H1 (cell line): ENCODE data around the gene FAM50B. TPM values are rescaled to one million over a fixed set of nuclear protein-coding genes. Genes with fewer than 3 reads are reported as not detected.

Experiments used
- CTCF ChIA-PET: fragments of 300-600 bp; sonication (Branson Sonifier 250); formaldehyde crosslinking; loops from one replicate; lab custom pipeline; 2021; ENCODE audit not compliant: partially characterized antibody; lab: Charles Lee
- POLR2A ChIA-PET: fragments of 300-600 bp; sonication (Branson Sonifier 250); formaldehyde crosslinking; loops from one replicate; lab custom pipeline; 2021; ENCODE audit warnings: inconsistent platforms; ENCODE audit not compliant: partially characterized antibody; lab: Charles Lee
- DNase-seq, 2 experiments: peaks; one replicate each; pipeline versions ENCODE4 v3.0.0 to v3.0.0-alpha.2; 2010 to 2022; ENCODE audit warnings: low spot score in 2 of 2, low read depth in 1 of 2, mixed read lengths in 1 of 2
- FAIRE-seq: peaks from 2 replicates; lab custom pipeline; 2011; peaks lifted over from hg19 to GRCh38; lab: Jason Lieb, UNC
- H2AFZ ChIP-seq: 2 replicates; pipeline ENCODE4 v1.8.1; 2012; ENCODE audit warnings: low read length, inconsistent platforms
- H2AK5ac ChIP-seq: 2 replicates; pipeline ENCODE4 v1.6.1; 2013; ENCODE audit warnings: low read depth, low read length
- H2BK120ac ChIP-seq: replicated peaks from 2 replicates; pipeline ENCODE3; 2013; ENCODE audit warnings: low read depth, low read length, inconsistent platforms
- H2BK12ac ChIP-seq: 2 replicates; pipeline ENCODE4 v1.6.1; 2013; ENCODE audit warnings: low read depth, low read length
- H2BK15ac ChIP-seq: 2 replicates; pipeline ENCODE4 v1.6.1; 2013; ENCODE audit warnings: low read length
- H2BK20ac ChIP-seq: 2 replicates; pipeline ENCODE4 v1.6.1; 2013; ENCODE audit warnings: low read length
- H2BK5ac ChIP-seq: 2 replicates; pipeline ENCODE4 v1.6.1; 2013; ENCODE audit warnings: low read depth, low read length
- H3K14ac ChIP-seq: 2 replicates; pipeline ENCODE4 v1.6.1; 2013; ENCODE audit warnings: inconsistent platforms; ENCODE audit not compliant: insufficient read length
- H3K18ac ChIP-seq: 2 replicates; pipeline ENCODE4 v1.6.1; 2013; ENCODE audit warnings: low read length; ENCODE audit errors: extremely low read depth
- H3K23ac ChIP-seq: 2 replicates; pipeline ENCODE4 v1.6.1; 2013; ENCODE audit warnings: inconsistent platforms; ENCODE audit not compliant: insufficient read length
- H3K23me2 ChIP-seq: 2 replicates; pipeline ENCODE4 v1.6.1; 2013; ENCODE audit warnings: low read depth, low read length
- H3K27ac ChIP-seq: 2 replicates; pipeline ENCODE4 v1.6.1; 2011; ENCODE audit warnings: low read depth, low read length, inconsistent platforms
- H3K27me3 ChIP-seq, 4 experiments: replicated peaks in 1 of 4; 1 replicate in 1 of 4; 2 replicates in 3 of 4; pipeline versions ENCODE4 v1.6.1 to v1.8.1; 2011 to 2013; ENCODE audit warnings: low read length in 3 of 4, mild to moderate bottlenecking in 3 of 4, inconsistent platforms in 2 of 4, mixed read lengths in 2 of 4, moderate library complexity in 1 of 4; ENCODE audit not compliant: control insufficient read depth in 3 of 4, insufficient read depth in 3 of 4; ENCODE audit errors: extremely low read depth in 1 of 4
- H3K36me3 ChIP-seq, 4 experiments: 2 replicates each; pipeline versions ENCODE4 v1.6.1 to v1.8.1; 2011 to 2013; ENCODE audit warnings: mild to moderate bottlenecking in 4 of 4, low read length in 3 of 4, moderate library complexity in 2 of 4, control low read depth in 1 of 4, inconsistent platforms in 1 of 4; ENCODE audit not compliant: insufficient read depth in 4 of 4, control insufficient read depth in 2 of 4
- H3K4ac ChIP-seq: replicated peaks from 2 replicates; pipeline ENCODE3; 2013; ENCODE audit warnings: low read length, low read depth, mixed read lengths, inconsistent platforms; ENCODE audit not compliant: insufficient read length
- H3K4me1 ChIP-seq, 4 experiments: replicated peaks in 1 of 4; 1 replicate in 1 of 4; 2 replicates in 3 of 4; pipeline versions ENCODE4 v1.6.1 to v1.8.1; 2011 to 2013; ENCODE audit warnings: low read length in 3 of 4, inconsistent platforms in 2 of 4, mixed read lengths in 1 of 4; ENCODE audit not compliant: insufficient read depth in 4 of 4, control insufficient read depth in 3 of 4
- H3K4me2 ChIP-seq, 2 experiments: 2 replicates each; pipeline versions ENCODE4 v1.6.1 to v1.8.1; 2011 to 2013; ENCODE audit warnings: low read depth in 2 of 2, low read length in 2 of 2, control low read depth in 1 of 2, inconsistent platforms in 1 of 2, mild to moderate bottlenecking in 1 of 2; ENCODE audit not compliant: insufficient read depth in 1 of 2
- H3K4me3 ChIP-seq, 4 experiments: fragments of 200-600, 300-600 bp in 1 of 4; sonication (generic), shearing (Covaris generic), sonication (Bioruptor Twin) in 1 of 4; 2 replicates each; pipeline versions ENCODE4 v1.5.1 to v1.8.1; 2011 to 2016; ENCODE audit warnings: low read length in 4 of 4, low read depth in 3 of 4, control low read depth in 2 of 4, inconsistent platforms in 2 of 4, mild to moderate bottlenecking in 2 of 4, mixed read lengths in 1 of 4, moderate library complexity in 1 of 4; ENCODE audit not compliant: insufficient read depth in 2 of 4; ENCODE audit errors: extremely low read depth in 1 of 4
- H3K56ac ChIP-seq: replicated peaks from 2 replicates; pipeline ENCODE3; 2013; ENCODE audit warnings: low read depth, mild to moderate bottlenecking, mixed read lengths, low read length, inconsistent platforms; ENCODE audit not compliant: insufficient read length
- H3K79me1 ChIP-seq: 2 replicates; pipeline ENCODE4 v1.6.1; 2013; ENCODE audit warnings: low read depth, low read length, control low read depth
- H3K79me2 ChIP-seq, 2 experiments: 2 replicates each; pipeline versions ENCODE4 v1.6.1 to v1.8.1; 2012 to 2013; ENCODE audit warnings: low read length in 2 of 2, mild to moderate bottlenecking in 2 of 2, inconsistent platforms in 1 of 2; ENCODE audit not compliant: insufficient read depth in 2 of 2, control insufficient read depth in 1 of 2
- H3K9ac ChIP-seq, 4 experiments: replicated peaks in 1 of 4; 1 replicate in 1 of 4; 2 replicates in 3 of 4; pipeline versions ENCODE4 v1.6.1 to v1.8.1; 2011 to 2013; ENCODE audit warnings: low read depth in 3 of 4, low read length in 3 of 4, control low read depth in 2 of 4, mild to moderate bottlenecking in 2 of 4, moderate library complexity in 2 of 4, inconsistent platforms in 1 of 4; ENCODE audit errors: extremely low read depth in 1 of 4
- H3K9me3 ChIP-seq, 2 experiments: 2 replicates each; pipeline versions ENCODE4 v1.6.1 to v1.8.1; 2012 to 2013; ENCODE audit warnings: mild to moderate bottlenecking in 2 of 2, moderate library complexity in 2 of 2, control low read depth in 1 of 2, inconsistent platforms in 1 of 2, low read depth in 1 of 2, low read length in 1 of 2, mixed read lengths in 1 of 2; ENCODE audit not compliant: insufficient read depth in 2 of 2
- H4K20me1 ChIP-seq, 2 experiments: replicated peaks in 1 of 2; 2 replicates each; pipeline versions ENCODE3 to v1.8.1; 2011 to 2013; ENCODE audit warnings: inconsistent platforms in 2 of 2, low read length in 2 of 2, mild to moderate bottlenecking in 1 of 2; ENCODE audit not compliant: insufficient read depth in 2 of 2, control insufficient read depth in 1 of 2
- H4K5ac ChIP-seq: 2 replicates; pipeline ENCODE4 v1.6.1; 2013; ENCODE audit warnings: low read length, low read depth, mixed read lengths, inconsistent platforms; ENCODE audit not compliant: insufficient read length
- H4K8ac ChIP-seq: 2 replicates; pipeline ENCODE4 v1.8.0; 2013; ENCODE audit warnings: mild to moderate bottlenecking, moderate library complexity, low read length, inconsistent platforms; ENCODE audit not compliant: insufficient read depth; ENCODE audit errors: extremely low read depth
- H4K91ac ChIP-seq: replicated peaks from 2 replicates; pipeline ENCODE3; 2013; ENCODE audit warnings: low read length, mixed read lengths, inconsistent platforms; ENCODE audit not compliant: insufficient read length
- CBX5 ChIP-seq: fragments of 300-800, 300-1000 bp; sonication (generic); IDR thresholded peaks from 2 replicates; pipeline ENCODE4 v1.7.1; 2016; ENCODE audit warnings: antibody characterized with exemption, low read length, low read depth
- JUN ChIP-seq: IDR thresholded peaks from 2 replicates; pipeline ENCODE4 v1.6.1; 2011; ENCODE audit warnings: low read depth, mild to moderate bottlenecking, improper control_type of control experiment, low read length
- JUND ChIP-seq: IDR thresholded peaks from 2 replicates; pipeline ENCODE4 v1.6.1; 2011; ENCODE audit warnings: mild to moderate bottlenecking, improper control_type of control experiment, low read length
- PHF8 ChIP-seq: fragments of 200-600 bp; sonication (generic); conservative IDR thresholded peaks from 2 replicates; pipeline ENCODE4 v1.7.1; 2012; ENCODE audit warnings: low read depth, mild to moderate bottlenecking, inconsistent platforms, low read length, moderate library complexity
- RAD21 ChIP-seq, 2 experiments: IDR thresholded peaks in 1 of 2; conservative IDR thresholded peaks in 1 of 2; 2 replicates each; pipeline ENCODE4 v1.6.1; 2011; ENCODE audit warnings: low read depth in 2 of 2, low read length in 2 of 2, improper control_type of control experiment in 1 of 2, inconsistent platforms in 1 of 2, mild to moderate bottlenecking in 1 of 2, moderate library complexity in 1 of 2
- RFX5 ChIP-seq: IDR thresholded peaks from 2 replicates; pipeline ENCODE4 v1.6.1; 2011; ENCODE audit warnings: low read depth, low read length, improper control_type of control experiment, borderline replicate concordance
- RXRA ChIP-seq: IDR thresholded peaks from 2 replicates; pipeline ENCODE4 v1.6.1; 2011; ENCODE audit warnings: low read depth, mild to moderate bottlenecking, low read length, moderate library complexity; ENCODE audit not compliant: insufficient read depth
- SRF ChIP-seq: IDR thresholded peaks from 2 replicates; pipeline ENCODE4 v1.6.1; 2011; ENCODE audit warnings: mild to moderate bottlenecking, low read depth, low read length, moderate library complexity
- TEAD4 ChIP-seq: IDR thresholded peaks from 2 replicates; pipeline ENCODE4 v1.6.1; 2012; ENCODE audit warnings: low read depth, low read length, inconsistent platforms, mixed read lengths
- WGBS, 2 experiments: shearing (Covaris generic) in 1 of 2; methylation state at CpG; one replicate each; pipeline versions ENCODE4 v1.1.6 to v1.1.7; 2013 to 2015; ENCODE audit warnings: low lambda C conversion rate in 2 of 2, mixed read lengths in 2 of 2, inconsistent platforms in 1 of 2, low coverage in 1 of 2, missing lambda C conversion rate in 1 of 2; ENCODE audit not compliant: insufficient replicate concordance in 2 of 2, insufficient coverage in 1 of 2, insufficient read length in 1 of 2; ENCODE audit errors: extremely low coverage in 1 of 2, missing lambda C conversion rate in 1 of 2; 5-methylcytosine and 5-hydroxymethylcytosine counted together
- polyA plus RNA-seq, 7 experiments: library from polyadenylated mRNA; depleted of rRNA in 3 of 7; stranded (reverse) in 5 of 7; unstranded in 2 of 7; fragments of >200 nt in 5 of 7; fragments of 200-250 nt in 2 of 7; gene quantifications; 1 replicate in 5 of 7; 2 replicates in 1 of 7; 4 replicates in 1 of 7; pipeline versions ENCODE4 v1.2.1 to v1.2.3, GENCODE V29; 2011 to 2013; ENCODE audit warnings: missing spikeins in 2 of 7, mixed read lengths in 2 of 7
- total RNA-seq: library from RNA; stranded (reverse); fragmentation: NEBNext Ultra II Directional; extraction: Animal tissue kit (Norgen Biotek cat#: 25700); gene quantifications from 2 replicates; pipeline ENCODE4 v1.2.1, GENCODE V29; 2021
- TF ChIP-seq, protein P1 (sequence below): IDR thresholded peaks from 2 replicates; pipeline ENCODE4 v1.6.1; 2012; ENCODE audit warnings: inconsistent platforms

FAM50B gene
- total and polyA plus RNA-seq, 2 of the 8 experiments (the other 6 are each of a cell fraction or from before 2014, with no cell fraction given): 3.1 to 3.2 TPM

DNA sequence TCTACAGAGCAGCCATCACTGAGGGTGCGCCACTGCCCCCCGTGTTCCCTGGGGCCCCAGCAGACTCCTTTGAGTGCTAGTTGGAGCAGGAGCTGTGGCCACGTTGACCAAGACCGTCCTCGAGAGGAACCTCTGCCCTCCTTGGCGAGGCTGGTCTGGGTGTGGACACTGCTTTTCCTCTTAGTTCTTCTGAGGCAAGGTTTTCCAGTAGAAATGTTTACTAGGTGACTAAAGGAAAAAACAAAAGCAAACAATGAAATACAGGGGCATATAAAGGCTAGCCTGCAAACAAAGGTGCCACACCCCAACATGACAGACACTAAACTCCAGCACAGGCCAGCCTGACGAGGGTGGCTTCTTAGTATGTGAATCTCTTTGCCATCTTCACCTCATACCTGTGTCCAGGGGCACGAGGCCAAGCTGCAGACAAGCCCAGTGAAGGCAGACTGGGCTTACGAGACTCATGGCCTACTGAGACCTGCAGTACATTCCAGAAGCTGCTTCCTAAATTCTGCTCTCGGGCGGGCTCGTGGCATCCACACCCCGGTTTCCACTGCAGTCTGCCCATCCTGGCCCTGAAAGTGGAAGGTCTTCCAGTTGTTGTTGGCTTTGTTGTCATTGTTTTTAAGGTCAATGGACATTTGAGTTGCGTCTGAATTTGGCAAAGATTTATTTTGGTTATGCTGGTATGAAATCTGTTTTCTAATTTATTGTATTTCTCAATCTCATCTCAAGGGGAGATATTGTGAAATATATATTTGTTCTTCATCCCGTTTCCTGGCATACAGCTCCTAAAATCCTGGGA, 39.2 kb downstream of the FAM50B start:
- CTCF ChIA-PET: interaction anchor here (0.9 to 3.9 kb wide), 11 partner anchors 14 to 145 kb away, joined by 3 to 39 read pairs (median 6); partner anchors contain the start of gene FAM50B

More for the DNA sequence above, 39.2 kb downstream of the FAM50B start:
- H3K27me3 ChIP-seq: no peaks in the 10 kb centered on the region
- WGBS, 2 experiments: 92% methylated on average over 15 of the region's 15 CpGs; no CpG with 5 or more reads in 1 of the 2 experiments
- H4K20me1 ChIP-seq: no peaks in the 10 kb centered on the region
- FAIRE-seq (no peak), DNase-seq (no peak)
- no peak overlapping the region for H4K5ac ChIP-seq
- H3K27ac ChIP-seq: no peak overlapping the region
- no peak overlapping the region for H3K18ac ChIP-seq
- POLR2A ChIA-PET: interaction anchor here (0.9 kb wide), 1 partner anchor 16 kb away, joined by 4 read pairs; no protein-coding TSS in a partner anchor
- H3K9ac ChIP-seq: no peak overlapping the region; a peak in 1 of 7 replicates
- no peak overlapping the region for H2AFZ ChIP-seq
- H2AK5ac ChIP-seq: no peak overlapping the region
- TF ChIP-seq JUND: no peak
- no peak for TF ChIP-seq SRF
- TF ChIP-seq, protein P1, sequence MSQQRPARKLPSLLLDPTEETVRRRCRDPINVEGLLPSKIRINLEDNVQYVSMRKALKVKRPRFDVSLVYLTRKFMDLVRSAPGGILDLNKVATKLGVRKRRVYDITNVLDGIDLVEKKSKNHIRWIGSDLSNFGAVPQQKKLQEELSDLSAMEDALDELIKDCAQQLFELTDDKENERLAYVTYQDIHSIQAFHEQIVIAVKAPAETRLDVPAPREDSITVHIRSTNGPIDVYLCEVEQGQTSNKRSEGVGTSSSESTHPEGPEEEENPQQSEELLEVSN: no peak
- TF ChIP-seq RFX5: no peak
- TF ChIP-seq PHF8: no peak
- no peak for TF ChIP-seq RXRA
- TF ChIP-seq TEAD4: no peak
- TF ChIP-seq JUN: no peak
- TF ChIP-seq CBX5: no peak
- TF ChIP-seq RAD21 (IDR thresholded peaks at IDR 0.05 in 1 of 2, conservative IDR thresholded peaks at IDR 0.05 in 1 of 2; ENCODE audit: low read depth in 2 of 2, low read length in 2 of 2): no peak
- no peaks in the 10 kb centered on the region for H3K23me2 ChIP-seq
- H3K36me3 ChIP-seq: no peaks in the 10 kb centered on the region
- peak overlapping the region; percentile 81; the same call in 1 of the 2 replicates for H4K8ac ChIP-seq
- no peak overlapping the region for H2BK20ac ChIP-seq
- H2BK15ac ChIP-seq: 0 out of 2 replicates have a peak overlapping the region, but pooled peaks have one; percentile 23
- H2BK120ac ChIP-seq: no peak overlapping the region
- no peaks in the 10 kb centered on the region for H3K79me1 ChIP-seq
- no peak overlapping the region for H3K56ac ChIP-seq
- no peak overlapping the region for H3K14ac ChIP-seq
- no peak overlapping the region for H2BK5ac ChIP-seq
- no peak overlapping the region for H3K23ac ChIP-seq
- peaks cover 0 to 4% (median 0%) of the 10 kb centered on the region in 4 experiments; a peak in 1 of 7 replicates for H3K4me1 ChIP-seq
- no peaks in the 10 kb centered on the region for H3K79me2 ChIP-seq
- H2BK12ac ChIP-seq: no peak overlapping the region
- no peaks in the 10 kb centered on the region for H3K9me3 ChIP-seq
- no peak overlapping the region for H4K91ac ChIP-seq
- no peak overlapping the region for H3K4ac ChIP-seq
- no peak overlapping the region for H3K4me2 ChIP-seq
- no peak overlapping the region for H3K4me3 ChIP-seq
